KMS-11 (cell line): Measurements from ENCODE around the gene AP2A2.

ENCODE experiments used
- H2AFZ ChIP-seq: fragments of 200-600 bp; sonication (generic); 2 replicates; pipeline ENCODE4 v1.6.1; 2016; ENCODE audit warnings: antibody characterized with exemption, mixed run types, low read depth
- H3K27ac ChIP-seq: fragments of 200-600 bp; sonication (generic); 2 replicates; pipeline ENCODE4 v1.6.1; 2016; ENCODE audit warnings: mild to moderate bottlenecking, mixed run types
- H3K27me3 ChIP-seq: fragments of 200-600 bp; sonication (generic); 2 replicates; pipeline ENCODE4 v1.6.1; 2017; ENCODE audit warnings: mild to moderate bottlenecking, low read depth, mixed run types, moderate library complexity; ENCODE audit not compliant: insufficient read depth
- H3K36me3 ChIP-seq: fragments of 200-600 bp; sonication (generic); 2 replicates; pipeline ENCODE4 v1.6.1; 2017; ENCODE audit warnings: mild to moderate bottlenecking, mixed run types; ENCODE audit not compliant: insufficient read depth
- H3K4me1 ChIP-seq: fragments of 200-600 bp; sonication (generic); 2 replicates; pipeline ENCODE4 v1.6.1; 2016; ENCODE audit warnings: mild to moderate bottlenecking, low read depth, mixed run types; ENCODE audit not compliant: poor library complexity, severe bottlenecking
- H3K4me2 ChIP-seq: fragments of 200-600 bp; sonication (generic); 2 replicates; pipeline ENCODE4 v1.7.0; 2016; ENCODE audit warnings: mild to moderate bottlenecking, mixed run types
- H3K4me3 ChIP-seq: fragments of 200-600 bp; sonication (generic); IDR thresholded peaks from 2 replicates; pipeline ENCODE4 v1.6.1; 2017; ENCODE audit warnings: low read depth, low read length, mixed read lengths; ENCODE audit not compliant: insufficient read depth
- H3K79me2 ChIP-seq: fragments of 200-600 bp; sonication (generic); 2 replicates; pipeline ENCODE4 v1.6.1; 2016; ENCODE audit warnings: low read depth, mixed run types; ENCODE audit not compliant: insufficient read depth
- H3K9ac ChIP-seq: fragments of 200-600 bp; sonication (generic); 2 replicates; pipeline ENCODE4 v1.6.1; 2016; ENCODE audit warnings: mild to moderate bottlenecking, mixed run types
- H4K20me1 ChIP-seq: fragments of 200-600 bp; sonication (generic); 2 replicates; pipeline ENCODE4 v1.6.1; 2016; ENCODE audit warnings: mild to moderate bottlenecking, mixed run types; ENCODE audit not compliant: insufficient read depth
- TF ChIP-seq, protein P1 (sequence below): fragments of 200-600 bp; sonication (generic); conservative IDR thresholded peaks from 2 replicates; pipeline ENCODE4 v1.6.1; 2017; ENCODE audit warnings: low read depth, mild to moderate bottlenecking, antibody characterized with exemption, low read length, moderate library complexity, mixed read lengths

The AP2A2 gene

DNA sequence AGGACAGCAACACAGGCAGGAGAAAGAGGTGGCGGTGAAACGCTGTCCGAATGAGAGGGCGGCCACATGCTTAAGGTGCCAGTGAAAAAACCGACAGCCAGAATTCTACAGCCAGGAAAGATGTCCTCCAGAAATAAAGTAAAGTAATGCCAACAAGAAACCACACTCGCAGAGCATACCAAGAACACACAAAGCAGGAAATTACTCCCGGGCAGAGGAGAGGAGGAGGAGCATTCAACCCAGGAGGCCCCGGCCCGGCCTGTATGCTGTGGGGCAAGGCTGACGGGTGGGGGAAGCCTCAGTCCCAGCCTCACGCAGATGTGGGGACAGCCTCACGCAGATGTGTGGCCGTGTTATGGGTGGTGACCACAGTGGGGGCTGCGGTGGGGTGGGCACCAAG lies 43.1 kb upstream of the AP2A2 start:
- Histone ChIP-seq H3K36me3 (no peaks in the 10 kb centered on the region), H2AFZ (no peak overlapping the region), H3K4me3 (no peak overlapping the region), H3K9ac (no peak overlapping the region), H3K79me2 (no peaks in the 10 kb centered on the region), H3K27me3 (no peaks in the 10 kb centered on the region), H3K27ac (no peak overlapping the region), H3K4me1 (peaks cover 4% of the 10 kb centered on the region), H3K4me2 (no peak overlapping the region), H4K20me1 (no peaks in the 10 kb centered on the region)
- TF ChIP-seq, protein P1, sequence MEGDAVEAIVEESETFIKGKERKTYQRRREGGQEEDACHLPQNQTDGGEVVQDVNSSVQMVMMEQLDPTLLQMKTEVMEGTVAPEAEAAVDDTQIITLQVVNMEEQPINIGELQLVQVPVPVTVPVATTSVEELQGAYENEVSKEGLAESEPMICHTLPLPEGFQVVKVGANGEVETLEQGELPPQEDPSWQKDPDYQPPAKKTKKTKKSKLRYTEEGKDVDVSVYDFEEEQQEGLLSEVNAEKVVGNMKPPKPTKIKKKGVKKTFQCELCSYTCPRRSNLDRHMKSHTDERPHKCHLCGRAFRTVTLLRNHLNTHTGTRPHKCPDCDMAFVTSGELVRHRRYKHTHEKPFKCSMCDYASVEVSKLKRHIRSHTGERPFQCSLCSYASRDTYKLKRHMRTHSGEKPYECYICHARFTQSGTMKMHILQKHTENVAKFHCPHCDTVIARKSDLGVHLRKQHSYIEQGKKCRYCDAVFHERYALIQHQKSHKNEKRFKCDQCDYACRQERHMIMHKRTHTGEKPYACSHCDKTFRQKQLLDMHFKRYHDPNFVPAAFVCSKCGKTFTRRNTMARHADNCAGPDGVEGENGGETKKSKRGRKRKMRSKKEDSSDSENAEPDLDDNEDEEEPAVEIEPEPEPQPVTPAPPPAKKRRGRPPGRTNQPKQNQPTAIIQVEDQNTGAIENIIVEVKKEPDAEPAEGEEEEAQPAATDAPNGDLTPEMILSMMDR: no peak

DNA sequence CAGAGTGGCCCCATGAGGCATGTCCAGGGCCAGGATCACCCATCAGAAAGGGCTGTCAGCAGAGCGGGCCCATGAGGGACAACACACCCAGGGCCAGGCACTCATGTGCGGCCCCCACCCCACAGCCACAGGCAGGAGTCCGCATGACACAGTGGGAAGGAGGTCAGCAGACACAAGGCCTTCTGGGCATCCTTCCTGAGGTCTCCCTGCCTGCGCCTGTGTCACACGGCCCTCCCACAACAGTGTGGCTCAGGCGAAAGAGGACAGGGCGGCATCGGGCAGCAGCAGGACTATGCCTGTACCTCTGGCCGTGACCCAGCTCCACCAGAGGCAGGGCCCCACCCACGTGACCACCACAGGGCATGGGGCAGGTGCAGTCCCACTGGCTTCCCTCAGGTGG lies 42.1 kb upstream of the AP2A2 start:
- H3K27me3 ChIP-seq: no peaks in the 10 kb centered on the region
- H2AFZ ChIP-seq: no peak overlapping the region
- no peaks in the 10 kb centered on the region for H3K36me3 ChIP-seq
- H3K4me1 ChIP-seq: no peaks in the 10 kb centered on the region
- TF ChIP-seq, protein P1: no peak
- H3K79me2 ChIP-seq: no peaks in the 10 kb centered on the region
- no peak overlapping the region for H3K27ac ChIP-seq
- no peak overlapping the region for H3K4me3 ChIP-seq
- H4K20me1 ChIP-seq: no peaks in the 10 kb centered on the region
- H3K4me2 ChIP-seq: no peak overlapping the region
- no peak overlapping the region for H3K9ac ChIP-seq

DNA sequence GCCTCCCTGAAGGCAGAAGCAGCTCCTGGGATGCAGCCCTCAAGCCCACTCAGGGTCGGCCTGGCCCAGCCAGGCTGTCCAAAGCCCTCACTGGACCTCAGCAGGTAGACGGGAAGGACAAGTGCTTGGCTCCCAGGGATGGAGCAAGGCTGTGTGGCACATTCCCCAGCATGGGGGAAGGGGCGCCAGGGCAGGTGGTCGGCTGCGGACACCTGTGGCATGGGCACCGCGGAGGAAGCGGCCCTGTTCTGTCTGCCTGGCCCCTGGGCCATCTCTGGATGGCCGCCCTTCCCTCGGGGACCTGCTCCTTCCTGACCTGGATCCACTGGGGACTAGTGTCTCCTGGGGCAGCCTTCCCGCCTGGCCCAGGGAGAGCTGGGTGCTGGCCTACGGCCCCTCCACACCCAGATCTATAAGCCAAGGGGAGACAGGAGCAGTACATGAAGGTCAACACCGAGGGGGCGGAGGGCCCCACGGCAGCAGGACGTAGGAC lies 41.0 kb upstream of the AP2A2 start:
- H3K4me2 ChIP-seq: no peak overlapping the region
- TF ChIP-seq, protein P1: no peak
- H3K79me2 ChIP-seq: no peaks in the 10 kb centered on the region
- H3K4me3 ChIP-seq: no peak overlapping the region
- H3K36me3 ChIP-seq: no peaks in the 10 kb centered on the region
- no peaks in the 10 kb centered on the region for H3K4me1 ChIP-seq
- no peak overlapping the region for H3K9ac ChIP-seq
- H3K27me3 ChIP-seq: no peaks in the 10 kb centered on the region
- H2AFZ ChIP-seq: no peak overlapping the region
- H4K20me1 ChIP-seq: no peaks in the 10 kb centered on the region
- no peak overlapping the region for H3K27ac ChIP-seq

GRCh38 chr11:886568-886967 lies 39.1 kb upstream of the AP2A2 start:
- no peak overlapping the region for H3K4me3 ChIP-seq
- TF ChIP-seq, protein P1: no peak
- no peaks in the 10 kb centered on the region for H3K4me1 ChIP-seq
- H3K27ac ChIP-seq: no peak overlapping the region
- H3K36me3 ChIP-seq: no peaks in the 10 kb centered on the region
- H3K4me2 ChIP-seq: no peak overlapping the region
- no peaks in the 10 kb centered on the region for H3K27me3 ChIP-seq
- no peak overlapping the region for H3K9ac ChIP-seq
- no peak overlapping the region for H2AFZ ChIP-seq
- H3K79me2 ChIP-seq: no peaks in the 10 kb centered on the region
- H4K20me1 ChIP-seq: no peaks in the 10 kb centered on the region
